Measurements from ENCODE around the gene PAMR1. TPM values are rescaled to one million over a fixed set of nuclear protein-coding genes. Genes with fewer than 3 reads are reported as not detected.

The PAMR1 gene
- total and polyA plus RNA-seq, 2 experiments from 2014 or later = 119 to 151 TPM

GRCh38 chr11:35553831-35554230 is 28.4 kb upstream of the PAMR1 start:
- peaks cover 48% of the 10 kb centered on the region for H3K4me1 ChIP-seq (ENCODE audit: insufficient read depth)
- no peak overlapping the region for H2AFZ ChIP-seq
- H3K27ac ChIP-seq = peak overlapping the region; percentile 83
- H3K4me3 ChIP-seq = no peak overlapping the region
- no peaks in the 10 kb centered on the region for H3K27me3 ChIP-seq (replicated peaks; ENCODE audit: insufficient read depth)
- H3K9me2 ChIP-seq (ENCODE audit: insufficient read depth) = no peaks in the 10 kb centered on the region
- WGBS, 2 experiments (ENCODE audit: low coverage in 1 of 2, low lambda C conversion rate in 2 of 2, missing lambda C conversion rate in 2 of 2) = 0% methylated on average over 1 of the region's 1 CpG
- no peaks in the 10 kb centered on the region for H4K20me1 ChIP-seq (ENCODE audit: insufficient read depth)
- TF ChIP-seq EZH2phosphoT487 (IDR thresholded peaks at IDR 0.05; ENCODE audit: insufficient read depth, low read depth) = 0 out of 2 replicates have a peak, but pooled peaks have one; percentile 38
- no peak for TF ChIP-seq EZH2 (IDR thresholded peaks at IDR 0.05; ENCODE audit: insufficient read depth, poor library complexity, severe bottlenecking)
- H3K9me3 ChIP-seq (ENCODE audit: low read depth) = no peaks in the 10 kb centered on the region
- DNase-seq = peak; percentile 84
- H3K9ac ChIP-seq = peak overlapping the region; percentile 48; the same call in 1 of the 2 replicates
- peaks cover 56% of the 10 kb centered on the region for H3F3A ChIP-seq (ENCODE audit: insufficient read depth)
- in situ Hi-C loops (cut with MboI) = no loop called here
- H3K36me3 ChIP-seq (ENCODE audit: low read depth) = no peaks in the 10 kb centered on the region
- H3K4me2 ChIP-seq (ENCODE audit: unreplicated experiment) = peak overlapping the region; percentile 44
- H3K79me2 ChIP-seq (ENCODE audit: insufficient read depth) = no peaks in the 10 kb centered on the region

GRCh38 chr11:35553021-35553420 is 27.6 kb upstream of the PAMR1 start:
- in situ Hi-C loops (cut with MboI) = no loop called here
- no peak for DNase-seq
- Histone ChIP-seq H3K9ac (no peak overlapping the region), H3K4me3 (no peak overlapping the region), H3K36me3 (ENCODE audit: low read depth) (no peaks in the 10 kb centered on the region), H3F3A (ENCODE audit: insufficient read depth) (peaks cover 63% of the 10 kb centered on the region), H3K9me3 (ENCODE audit: low read depth) (no peaks in the 10 kb centered on the region), H2AFZ (no peak overlapping the region), H3K4me1 (ENCODE audit: insufficient read depth) (peaks cover 51% of the 10 kb centered on the region), H3K9me2 (ENCODE audit: insufficient read depth) (no peaks in the 10 kb centered on the region), H3K27me3 (replicated peaks; ENCODE audit: insufficient read depth) (no peaks in the 10 kb centered on the region), H4K20me1 (ENCODE audit: insufficient read depth) (no peaks in the 10 kb centered on the region), H3K79me2 (ENCODE audit: insufficient read depth) (no peaks in the 10 kb centered on the region), H3K27ac (no peak overlapping the region), H3K4me2 (ENCODE audit: unreplicated experiment) (no peak overlapping the region)
- TF ChIP-seq EZH2 (IDR thresholded peaks at IDR 0.05; ENCODE audit: insufficient read depth, poor library complexity, severe bottlenecking) (no peak), EZH2phosphoT487 (IDR thresholded peaks at IDR 0.05; ENCODE audit: insufficient read depth, low read depth) (no peak)
- 89 to 90% methylated on average over 3 of the region's 3 CpGs for WGBS, 2 experiments (ENCODE audit: low coverage in 1 of 2, low lambda C conversion rate in 2 of 2, missing lambda C conversion rate in 2 of 2)

DNA sequence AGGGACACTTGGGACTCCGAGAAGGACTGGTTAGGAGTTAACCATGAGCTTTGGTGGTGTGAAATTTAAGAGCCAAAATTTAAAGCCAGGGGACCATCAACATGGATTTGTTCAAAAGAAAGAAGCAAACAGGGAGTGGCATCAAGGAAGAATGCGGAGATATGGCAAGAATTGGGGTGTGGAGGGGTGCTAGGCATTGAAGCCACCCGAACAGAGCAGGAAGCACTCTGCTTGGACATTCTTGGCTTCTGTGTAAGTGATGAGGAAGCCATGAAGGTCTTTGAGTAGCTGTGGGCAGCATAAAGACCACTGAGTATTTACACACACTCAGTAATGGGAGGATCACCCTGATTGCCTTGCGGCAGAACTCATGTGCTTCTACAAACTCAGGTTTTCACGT is 27.2 kb upstream of the PAMR1 start:
- no peak overlapping the region for H3K27ac ChIP-seq
- 89 to 92% methylated on average over 5 of the region's 5 CpGs for WGBS, 2 experiments (ENCODE audit: low coverage in 1 of 2, low lambda C conversion rate in 2 of 2, missing lambda C conversion rate in 2 of 2)
- no peaks in the 10 kb centered on the region for H3K27me3 ChIP-seq (replicated peaks; ENCODE audit: insufficient read depth)
- H3K4me2 ChIP-seq (ENCODE audit: unreplicated experiment) = no peak overlapping the region
- no peaks in the 10 kb centered on the region for H3K79me2 ChIP-seq (ENCODE audit: insufficient read depth)
- H3K9ac ChIP-seq = no peak overlapping the region
- no peaks in the 10 kb centered on the region for H3K36me3 ChIP-seq (ENCODE audit: low read depth)
- no peak for DNase-seq
- no peak for TF ChIP-seq EZH2phosphoT487 (IDR thresholded peaks at IDR 0.05; ENCODE audit: insufficient read depth, low read depth)
- TF ChIP-seq EZH2 (IDR thresholded peaks at IDR 0.05; ENCODE audit: insufficient read depth, poor library complexity, severe bottlenecking) = no peak
- H3K4me3 ChIP-seq = no peak overlapping the region
- no peaks in the 10 kb centered on the region for H4K20me1 ChIP-seq (ENCODE audit: insufficient read depth)
- H2AFZ ChIP-seq = no peak overlapping the region
- in situ Hi-C loops (cut with MboI) = no loop called here
- H3K9me2 ChIP-seq (ENCODE audit: insufficient read depth) = no peaks in the 10 kb centered on the region
- no peaks in the 10 kb centered on the region for H3K9me3 ChIP-seq (ENCODE audit: low read depth)
- peaks cover 51% of the 10 kb centered on the region for H3K4me1 ChIP-seq (ENCODE audit: insufficient read depth)
- H3F3A ChIP-seq (ENCODE audit: insufficient read depth) = peaks cover 63% of the 10 kb centered on the region

- Histone ChIP-seq H4K20me1 (ENCODE audit: insufficient read depth) (no peaks in the 10 kb centered on the region), H3K36me3 (ENCODE audit: low read depth) (no peaks in the 10 kb centered on the region), H3K9me3 (ENCODE audit: low read depth) (no peaks in the 10 kb centered on the region), H3K4me2 (ENCODE audit: unreplicated experiment) (peak overlapping the region; percentile 19), H3K27ac (peak overlapping the region; percentile 88), H3K79me2 (ENCODE audit: insufficient read depth) (no peaks in the 10 kb centered on the region), H3K9ac (peak overlapping the region; percentile 29; the same call in 1 of the 2 replicates), H3F3A (ENCODE audit: insufficient read depth) (peaks cover 54% of the 10 kb centered on the region), H3K27me3 (replicated peaks; ENCODE audit: insufficient read depth) (no peaks in the 10 kb centered on the region), H3K9me2 (ENCODE audit: insufficient read depth) (no peaks in the 10 kb centered on the region), H2AFZ (no peak overlapping the region), H3K4me1 (ENCODE audit: insufficient read depth) (peaks cover 47% of the 10 kb centered on the region), H3K4me3 (no peak overlapping the region)
- WGBS, 2 experiments (ENCODE audit: low coverage in 1 of 2, low lambda C conversion rate in 2 of 2, missing lambda C conversion rate in 2 of 2) = 94 to 98% methylated on average over 3 of the region's 3 CpGs
- in situ Hi-C loops (cut with MboI) = no loop called here
- TF ChIP-seq EZH2 (IDR thresholded peaks at IDR 0.05; ENCODE audit: insufficient read depth, poor library complexity, severe bottlenecking) (no peak), EZH2phosphoT487 (IDR thresholded peaks at IDR 0.05; ENCODE audit: insufficient read depth, low read depth) (no peak)
- peak; percentile 52 for DNase-seq
Observed at GRCh38 chr11:35550374-35551036, 25.1 kb upstream of the PAMR1 start.
